D721Med (cell line): ENCODE results near the gene GAS7.

Experiments
- DNase-seq: peaks from one replicate; pipeline ENCODE4 v3.0.0; 2011; ENCODE audit warnings: low spot score; ENCODE audit not compliant: insufficient read length
- FAIRE-seq: peaks from 2 replicates; lab custom pipeline; 2011; peaks lifted over from hg19 to GRCh38; lab: Jason Lieb, UNC
- TF ChIP-seq, protein P1 (sequence below): IDR thresholded peaks from 2 replicates; pipeline ENCODE4 v1.5.1; 2012; ENCODE audit warnings: mild to moderate bottlenecking, control low read depth; ENCODE audit not compliant: insufficient read depth; ENCODE audit errors: missing control alignments

GAS7 gene

GRCh38 chr17:10070690-10071089 lies 127.7 kb downstream of the GAS7 start:
- FAIRE-seq = no peak

GRCh38 chr17:10069301-10069700 lies 129.1 kb downstream of the GAS7 start:
- DNase-seq (no peak), FAIRE-seq (no peak)
- TF ChIP-seq, protein P1, sequence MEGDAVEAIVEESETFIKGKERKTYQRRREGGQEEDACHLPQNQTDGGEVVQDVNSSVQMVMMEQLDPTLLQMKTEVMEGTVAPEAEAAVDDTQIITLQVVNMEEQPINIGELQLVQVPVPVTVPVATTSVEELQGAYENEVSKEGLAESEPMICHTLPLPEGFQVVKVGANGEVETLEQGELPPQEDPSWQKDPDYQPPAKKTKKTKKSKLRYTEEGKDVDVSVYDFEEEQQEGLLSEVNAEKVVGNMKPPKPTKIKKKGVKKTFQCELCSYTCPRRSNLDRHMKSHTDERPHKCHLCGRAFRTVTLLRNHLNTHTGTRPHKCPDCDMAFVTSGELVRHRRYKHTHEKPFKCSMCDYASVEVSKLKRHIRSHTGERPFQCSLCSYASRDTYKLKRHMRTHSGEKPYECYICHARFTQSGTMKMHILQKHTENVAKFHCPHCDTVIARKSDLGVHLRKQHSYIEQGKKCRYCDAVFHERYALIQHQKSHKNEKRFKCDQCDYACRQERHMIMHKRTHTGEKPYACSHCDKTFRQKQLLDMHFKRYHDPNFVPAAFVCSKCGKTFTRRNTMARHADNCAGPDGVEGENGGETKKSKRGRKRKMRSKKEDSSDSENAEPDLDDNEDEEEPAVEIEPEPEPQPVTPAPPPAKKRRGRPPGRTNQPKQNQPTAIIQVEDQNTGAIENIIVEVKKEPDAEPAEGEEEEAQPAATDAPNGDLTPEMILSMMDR = no peak

More at GRCh38 chr17:10070690-10071089, 127.7 kb downstream of the GAS7 start:
- no peak for DNase-seq
- TF ChIP-seq, protein P1 = no peak

GRCh38 chr17:10067446-10068143 lies 130.8 kb downstream of the GAS7 start:
- TF ChIP-seq, protein P1 = no peak
- FAIRE-seq (no peak), DNase-seq (no peak)

- TF ChIP-seq, protein P1 = no peak
- DNase-seq = no peak
- no peak for FAIRE-seq
Measured at GRCh38 chr17:10064536-10064935, 133.9 kb downstream of the GAS7 start.

DNA sequence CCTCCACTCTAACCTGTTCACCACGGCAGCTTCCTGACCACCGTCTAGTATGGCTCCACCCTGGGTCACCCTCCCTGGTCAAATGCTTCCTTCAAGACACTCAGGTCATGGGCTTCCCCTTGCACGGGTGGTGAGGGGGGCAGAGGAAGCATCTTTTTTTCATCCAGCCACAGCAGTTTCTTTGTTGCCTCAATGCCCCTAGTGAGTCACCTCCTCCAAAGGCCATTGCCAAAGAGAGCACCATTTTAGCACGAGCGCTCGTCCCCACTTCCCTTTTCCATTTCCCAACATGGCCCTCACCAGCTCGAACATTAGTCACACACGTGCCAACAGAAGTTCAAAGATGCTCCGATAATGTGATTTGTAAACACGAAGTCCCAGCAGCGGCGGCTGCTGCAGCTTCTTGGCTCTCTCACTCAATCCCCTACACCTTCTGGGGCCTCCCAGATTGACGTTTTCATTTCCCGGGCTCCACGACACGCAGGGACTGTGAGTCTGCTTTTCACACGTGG lies 134.6 kb downstream of the GAS7 start:
- FAIRE-seq = no peak
- TF ChIP-seq, protein P1 = no peak

GRCh38 chr17:10062691-10063385 lies 135.6 kb downstream of the GAS7 start:
- no peak for DNase-seq
- FAIRE-seq = no peak
- TF ChIP-seq, protein P1 = no peak

More for the DNA sequence above, 134.6 kb downstream of the GAS7 start:
- DNase-seq = no peak
